SK-N-MC (cell line): ENCODE data around the gene SIGLECL1.

Source experiments
- DNase-seq: peaks from one replicate; pipeline ENCODE4 v3.0.0-alpha.2; 2011; ENCODE audit warnings: low read depth, low spot score
- H3K27ac ChIP-seq: fragments of 200-600 bp; sonication (generic); 2 replicates; pipeline ENCODE4 v1.5.1; 2016; ENCODE audit warnings: mixed run types
- H3K36me3 ChIP-seq: fragments of 200-600 bp; sonication (generic); 2 replicates; pipeline ENCODE4 v1.6.1; 2017; ENCODE audit warnings: antibody characterized with exemption, low read length, mixed read lengths; ENCODE audit not compliant: insufficient read depth
- H3K4me3 ChIP-seq: fragments of 200-600 bp; sonication (generic); 2 replicates; pipeline ENCODE4 v1.5.1; 2016
- H3K9ac ChIP-seq: fragments of 200-600 bp; sonication (generic); 2 replicates; pipeline ENCODE4 v1.8.0; 2017; ENCODE audit warnings: mixed run types, mixed read lengths; ENCODE audit not compliant: insufficient read length
- H3K9me3 ChIP-seq: fragments of 200-600 bp; sonication (generic); 2 replicates; pipeline ENCODE4 v1.6.1; 2017; ENCODE audit warnings: low read depth, mild to moderate bottlenecking, antibody characterized with exemption, low read length, moderate library complexity, mixed read lengths
- EZH2 ChIP-seq: fragments of 200-600 bp; sonication (generic); IDR thresholded peaks from one replicate; pipeline ENCODE4 v1.6.1; 2017; ENCODE audit warnings: antibody characterized with exemption
- FOXP2 ChIP-seq: optimal IDR thresholded peaks from 2 replicates; pipeline ENCODE3; 2011; ENCODE audit warnings: mild to moderate bottlenecking, moderate library complexity; ENCODE audit not compliant: insufficient read depth; ENCODE audit errors: extremely low read length, control extremely low read depth
- POLR2AphosphoS5 ChIP-seq: IDR thresholded peaks from 2 replicates; pipeline ENCODE4 v1.6.1; 2012; ENCODE audit warnings: mild to moderate bottlenecking, low read depth, low read length, borderline replicate concordance

SIGLECL1 gene

GRCh38 chr19:51289635-51290034 lies 38.8 kb downstream of the SIGLECL1 start:
- DNase-seq: no peak
- no peak overlapping the region for H3K27ac ChIP-seq
- no peaks in the 10 kb centered on the region for H3K36me3 ChIP-seq
- no peaks in the 10 kb centered on the region for H3K9me3 ChIP-seq
- H3K4me3 ChIP-seq: no peak overlapping the region
- no peak overlapping the region for H3K9ac ChIP-seq
- TF ChIP-seq POLR2AphosphoS5: no peak
- no peak for TF ChIP-seq FOXP2
- TF ChIP-seq EZH2: no peak

- no peak overlapping the region for H3K4me3 ChIP-seq
- H3K9me3 ChIP-seq: no peaks in the 10 kb centered on the region
- no peak for TF ChIP-seq FOXP2
- no peak for TF ChIP-seq POLR2AphosphoS5
- no peak for TF ChIP-seq EZH2
- no peak overlapping the region for H3K27ac ChIP-seq
- DNase-seq: no peak
- no peak overlapping the region for H3K9ac ChIP-seq
- no peaks in the 10 kb centered on the region for H3K36me3 ChIP-seq
Observed at GRCh38 chr19:51292971-51293370, 42.1 kb downstream of the SIGLECL1 start.

GRCh38 chr19:51293571-51294210 lies 42.8 kb downstream of the SIGLECL1 start:
- H3K4me3 ChIP-seq: no peak overlapping the region
- H3K27ac ChIP-seq: no peak overlapping the region
- no peak for DNase-seq
- no peak for TF ChIP-seq POLR2AphosphoS5
- TF ChIP-seq FOXP2: no peak
- no peak for TF ChIP-seq EZH2
- no peak overlapping the region for H3K9ac ChIP-seq
- no peaks in the 10 kb centered on the region for H3K9me3 ChIP-seq
- no peaks in the 10 kb centered on the region for H3K36me3 ChIP-seq

- DNase-seq: no peak
- H3K36me3 ChIP-seq: no peaks in the 10 kb centered on the region
- H3K27ac ChIP-seq: no peak overlapping the region
- TF ChIP-seq EZH2 (no peak), FOXP2 (no peak)
- H3K4me3 ChIP-seq: no peak overlapping the region
- no peak overlapping the region for H3K9ac ChIP-seq
- H3K9me3 ChIP-seq: no peaks in the 10 kb centered on the region
Observed at GRCh38 chr19:51294211-51294976, 43.5 kb downstream of the SIGLECL1 start.

- no peak overlapping the region for H3K9ac ChIP-seq
Observed at GRCh38 chr19:51294977-51295375, 44.1 kb downstream of the SIGLECL1 start.

GRCh38 chr19:51295382-51296126 lies 44.7 kb downstream of the SIGLECL1 start:
- H3K36me3 ChIP-seq: no peaks in the 10 kb centered on the region
- no peak overlapping the region for H3K4me3 ChIP-seq
- H3K9me3 ChIP-seq: no peaks in the 10 kb centered on the region
- DNase-seq: no peak
- no peak overlapping the region for H3K27ac ChIP-seq
- TF ChIP-seq FOXP2: no peak
- no peak for TF ChIP-seq POLR2AphosphoS5
- TF ChIP-seq EZH2: no peak
- H3K9ac ChIP-seq: no peak overlapping the region

More at GRCh38 chr19:51294977-51295375, 44.1 kb downstream of the SIGLECL1 start:
- no peak for TF ChIP-seq POLR2AphosphoS5
- no peak for TF ChIP-seq FOXP2
- no peak for TF ChIP-seq EZH2
- Histone ChIP-seq H3K9me3 (no peaks in the 10 kb centered on the region), H3K4me3 (no peak overlapping the region), H3K36me3 (no peaks in the 10 kb centered on the region), H3K27ac (no peak overlapping the region)
- DNase-seq: no peak

GRCh38 chr19:51296336-51297093 lies 45.6 kb downstream of the SIGLECL1 start:
- Histone ChIP-seq H3K27ac (no peak overlapping the region), H3K36me3 (no peaks in the 10 kb centered on the region), H3K4me3 (no peak overlapping the region), H3K9me3 (no peaks in the 10 kb centered on the region), H3K9ac (no peak overlapping the region)
- no peak for TF ChIP-seq POLR2AphosphoS5
- no peak for TF ChIP-seq FOXP2
- TF ChIP-seq EZH2: no peak
- no peak for DNase-seq

GRCh38 chr19:51297406-51297805 lies 46.5 kb downstream of the SIGLECL1 start:
- no peak overlapping the region for H3K9ac ChIP-seq
- no peak overlapping the region for H3K4me3 ChIP-seq
- TF ChIP-seq POLR2AphosphoS5 (no peak), FOXP2 (no peak), EZH2 (no peak)
- no peak overlapping the region for H3K27ac ChIP-seq
- no peaks in the 10 kb centered on the region for H3K9me3 ChIP-seq
- no peak for DNase-seq
- H3K36me3 ChIP-seq: no peaks in the 10 kb centered on the region
